MG63 (cell line): ENCODE results near the gene SNX7. TPM values are rescaled to one million over a fixed set of nuclear protein-coding genes. Genes with fewer than 3 reads are reported as not detected.
A peak's percentile ranks its signal among the peaks of the same experiment; 100 is the strongest.

Source experiments
- DNase-seq: peaks from one replicate; pipeline ENCODE4 v3.0.0-alpha.2; 2020
- H3K27me3 ChIP-seq: fragments of 250-450 bp; sonication (Bioruptor Pico); 2 replicates; pipeline ENCODE4 v1.5.1; 2020; ENCODE audit warnings: mild to moderate bottlenecking, moderate library complexity
- H3K36me3 ChIP-seq: fragments of 250-450 bp; sonication (Bioruptor Pico); 2 replicates; pipeline ENCODE4 v1.5.1; 2020; ENCODE audit warnings: mild to moderate bottlenecking, moderate library complexity
- H3K4me3 ChIP-seq: fragments of 250-450 bp; sonication (Bioruptor Pico); 2 replicates; pipeline ENCODE4 v1.5.1; 2020; ENCODE audit warnings: mild to moderate bottlenecking, moderate library complexity
- H3K9me3 ChIP-seq: fragments of 250-450 bp; sonication (Bioruptor Pico); 2 replicates; pipeline ENCODE4 v1.5.1; 2020; ENCODE audit warnings: mild to moderate bottlenecking, moderate library complexity
- total RNA-seq: library from RNA; depleted of rRNA; stranded (reverse); fragments of >200 nt; shearing (Covaris generic); gene quantifications from 2 replicates; pipeline ENCODE4 v1.2.3, GENCODE V29; 2014; ENCODE audit warnings: low replicate concordance; rRNA removed

The SNX7 gene, protein sequence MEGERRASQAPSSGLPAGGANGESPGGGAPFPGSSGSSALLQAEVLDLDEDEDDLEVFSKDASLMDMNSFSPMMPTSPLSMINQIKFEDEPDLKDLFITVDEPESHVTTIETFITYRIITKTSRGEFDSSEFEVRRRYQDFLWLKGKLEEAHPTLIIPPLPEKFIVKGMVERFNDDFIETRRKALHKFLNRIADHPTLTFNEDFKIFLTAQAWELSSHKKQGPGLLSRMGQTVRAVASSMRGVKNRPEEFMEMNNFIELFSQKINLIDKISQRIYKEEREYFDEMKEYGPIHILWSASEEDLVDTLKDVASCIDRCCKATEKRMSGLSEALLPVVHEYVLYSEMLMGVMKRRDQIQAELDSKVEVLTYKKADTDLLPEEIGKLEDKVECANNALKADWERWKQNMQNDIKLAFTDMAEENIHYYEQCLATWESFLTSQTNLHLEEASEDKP
- total RNA-seq, result 120 and 173 TPM in 2 replicates

DNA sequence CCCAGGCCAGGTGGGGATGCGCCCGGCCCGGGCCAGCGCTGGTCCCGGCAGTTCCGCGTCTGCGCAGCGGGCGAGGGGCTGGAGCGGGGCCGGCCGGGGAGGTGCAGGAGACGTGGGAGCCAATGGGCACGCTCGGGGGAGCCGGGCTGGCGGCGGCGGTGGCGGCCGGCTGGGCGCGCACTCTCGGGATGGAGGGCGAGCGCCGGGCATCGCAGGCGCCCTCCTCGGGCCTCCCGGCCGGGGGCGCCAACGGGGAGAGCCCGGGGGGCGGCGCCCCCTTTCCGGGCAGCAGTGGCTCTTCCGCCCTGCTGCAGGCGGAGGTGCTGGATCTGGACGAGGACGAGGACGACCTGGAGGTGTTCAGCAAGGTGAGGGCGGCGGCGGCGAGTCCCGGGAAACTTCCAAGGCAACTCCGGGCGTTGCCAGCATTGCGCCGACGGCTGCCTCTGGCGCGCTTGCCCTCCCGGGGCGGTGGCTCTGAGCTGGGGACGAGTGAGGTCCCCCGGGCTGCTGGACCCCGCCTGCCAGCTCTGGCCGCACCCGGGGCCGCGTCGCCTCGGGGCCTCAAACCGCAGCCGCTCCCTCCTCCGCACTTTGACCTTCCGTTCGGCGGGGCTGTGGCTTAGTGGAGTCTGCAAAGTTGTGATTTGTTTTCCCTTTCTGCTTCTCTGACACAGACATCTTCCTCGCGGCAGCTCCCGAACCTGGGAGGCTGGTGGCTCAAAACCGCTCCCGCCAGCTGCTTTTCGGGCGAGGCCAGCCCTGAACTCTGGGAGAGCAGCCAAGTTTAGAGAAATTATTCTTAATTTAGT, at the start of gene SNX7:
Gene SNX7 (plus strand): TSS at position 178 of the 812 bp plus-strand sequence. CDS start 11 bp downstream, at position 189.
- DNase-seq, result peak; percentile 91
- Histone ChIP-seq H3K36me3 (peaks cover 6% of the 10 kb centered on the region), H3K9me3 (no peaks in the 10 kb centered on the region; the same call in 1 of the 2 replicates), H3K27me3 (no peaks in the 10 kb centered on the region), H3K4me3 (peak within 1 kb of the TSS; percentile 81)

GRCh38 chr1:98637316-98637715, 24.2 kb upstream of the SNX7 start:
- H3K27me3 ChIP-seq, result no peaks in the 10 kb centered on the region
- H3K9me3 ChIP-seq, result peaks cover 6% of the 10 kb centered on the region
- DNase-seq, result no peak
- no peaks in the 10 kb centered on the region for H3K36me3 ChIP-seq
- H3K4me3 ChIP-seq, result no peak overlapping the region

GRCh38 chr1:98638185-98638584, 23.3 kb upstream of the SNX7 start:
- H3K9me3 ChIP-seq, result peaks cover 6% of the 10 kb centered on the region
- H3K36me3 ChIP-seq, result no peaks in the 10 kb centered on the region
- no peak overlapping the region for H3K4me3 ChIP-seq
- no peaks in the 10 kb centered on the region for H3K27me3 ChIP-seq
- no peak for DNase-seq

DNA sequence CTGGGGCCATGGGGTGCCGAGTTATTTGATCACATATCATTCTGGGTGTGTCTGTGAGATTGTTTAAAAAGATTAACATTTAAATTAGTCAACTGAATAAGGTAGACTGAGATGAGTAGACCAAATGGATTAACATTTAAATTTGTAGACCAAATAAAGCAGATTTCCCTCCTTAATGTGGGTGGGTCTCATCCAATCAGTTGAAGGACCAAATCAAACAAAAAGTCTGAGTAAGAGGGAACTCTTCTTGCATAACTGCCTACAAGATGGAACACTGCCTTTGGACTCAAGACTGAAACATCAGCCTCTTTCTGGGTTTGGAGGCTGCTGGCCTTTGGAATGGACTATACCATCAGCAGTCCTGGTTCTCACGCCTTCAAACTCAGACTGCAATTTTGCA, 17.0 kb upstream of the SNX7 start:
- H3K9me3 ChIP-seq, result peaks cover 6% of the 10 kb centered on the region
- no peaks in the 10 kb centered on the region for H3K36me3 ChIP-seq
- DNase-seq, result no peak
- H3K27me3 ChIP-seq, result no peaks in the 10 kb centered on the region
- H3K4me3 ChIP-seq, result no peak overlapping the region

- DNase-seq, result peak; percentile 19
- Histone ChIP-seq H3K27me3 (no peaks in the 10 kb centered on the region), H3K36me3 (no peaks in the 10 kb centered on the region), H3K4me3 (no peak overlapping the region), H3K9me3 (no peaks in the 10 kb centered on the region)
Measured at GRCh38 chr1:98651116-98651632, 10.3 kb upstream of the SNX7 start.

- Histone ChIP-seq H3K9me3 (no peaks in the 10 kb centered on the region), H3K36me3 (no peaks in the 10 kb centered on the region), H3K27me3 (no peaks in the 10 kb centered on the region), H3K4me3 (no peak overlapping the region)
- no peak for DNase-seq
Measured at GRCh38 chr1:98653123-98653522, 8.4 kb upstream of the SNX7 start.

GRCh38 chr1:98659879-98660278, 1.6 kb upstream of the SNX7 start:
- Histone ChIP-seq H3K9me3 (no peaks in the 10 kb centered on the region; the same call in 1 of the 2 replicates), H3K4me3 (no peak overlapping the region), H3K36me3 (peaks cover 4% of the 10 kb centered on the region), H3K27me3 (no peaks in the 10 kb centered on the region)
- no peak for DNase-seq

GRCh38 chr1:98660940-98661543, 479 bp upstream of the SNX7 start:
- H3K4me3 ChIP-seq, result peak overlapping the region; percentile 81
- H3K27me3 ChIP-seq, result no peaks in the 10 kb centered on the region
- H3K36me3 ChIP-seq, result peaks cover 6% of the 10 kb centered on the region
- no peaks in the 10 kb centered on the region; the same call in 1 of the 2 replicates for H3K9me3 ChIP-seq
- DNase-seq, result no peak

DNA sequence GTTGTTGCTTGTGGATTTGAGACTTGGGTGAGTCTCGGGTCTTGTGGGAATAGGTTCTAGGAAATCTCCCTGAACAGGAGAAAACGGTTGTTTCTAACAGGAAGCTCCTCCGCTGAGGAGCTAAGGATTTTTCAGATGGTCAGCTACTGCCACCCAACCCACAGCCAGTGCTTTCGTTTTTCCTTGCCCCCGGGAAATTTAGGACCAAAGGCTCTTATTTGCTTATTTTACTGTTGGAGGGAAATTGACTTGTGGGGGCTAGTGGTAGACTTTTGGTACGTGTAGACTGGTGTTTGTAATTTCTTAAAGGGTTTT, 792 bp downstream of the SNX7 start:
- Histone ChIP-seq H3K27me3 (no peaks in the 10 kb centered on the region), H3K4me3 (peak overlapping the region; percentile 81), H3K9me3 (no peaks in the 10 kb centered on the region; the same call in 1 of the 2 replicates), H3K36me3 (peaks cover 10% of the 10 kb centered on the region)
- DNase-seq, result no peak

- Histone ChIP-seq H3K27me3 (no peaks in the 10 kb centered on the region), H3K9me3 (no peaks in the 10 kb centered on the region; the same call in 1 of the 2 replicates), H3K4me3 (no peak overlapping the region), H3K36me3 (peaks cover 12% of the 10 kb centered on the region)
- no peak for DNase-seq
Measured at GRCh38 chr1:98668733-98669132, 7.2 kb downstream of the SNX7 start.

- DNase-seq, result no peak
- no peaks in the 10 kb centered on the region for H3K27me3 ChIP-seq
- H3K36me3 ChIP-seq, result peaks cover 10% of the 10 kb centered on the region
- H3K9me3 ChIP-seq, result no peaks in the 10 kb centered on the region; the same call in 1 of the 2 replicates
- no peak overlapping the region for H3K4me3 ChIP-seq
Measured at GRCh38 chr1:98669355-98670296, 8.1 kb downstream of the SNX7 start.

DNA sequence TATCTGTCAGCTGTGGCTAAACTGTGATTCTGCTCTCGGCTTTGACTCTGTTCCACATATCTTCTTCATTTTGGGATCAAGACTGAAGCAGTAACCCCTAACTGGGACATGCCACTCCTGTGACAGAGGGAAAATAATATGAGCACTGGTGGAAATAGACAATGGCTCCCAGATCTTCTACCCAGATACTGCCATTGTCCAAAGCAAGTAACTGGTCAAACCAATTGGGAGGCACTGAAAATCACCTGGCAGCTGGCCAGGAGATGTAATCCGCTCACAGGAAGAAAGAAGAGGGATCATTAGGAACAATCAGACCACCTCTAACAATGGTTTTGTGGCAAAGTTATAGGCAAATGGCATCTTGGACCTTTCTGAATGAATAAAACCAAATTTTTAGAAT, 10.7 kb downstream of the SNX7 start:
- no peak for DNase-seq
- peaks cover 2% of the 10 kb centered on the region; the same call in 1 of the 2 replicates for H3K36me3 ChIP-seq
- H3K4me3 ChIP-seq, result no peak overlapping the region
- H3K27me3 ChIP-seq, result no peaks in the 10 kb centered on the region
- no peaks in the 10 kb centered on the region for H3K9me3 ChIP-seq

DNA sequence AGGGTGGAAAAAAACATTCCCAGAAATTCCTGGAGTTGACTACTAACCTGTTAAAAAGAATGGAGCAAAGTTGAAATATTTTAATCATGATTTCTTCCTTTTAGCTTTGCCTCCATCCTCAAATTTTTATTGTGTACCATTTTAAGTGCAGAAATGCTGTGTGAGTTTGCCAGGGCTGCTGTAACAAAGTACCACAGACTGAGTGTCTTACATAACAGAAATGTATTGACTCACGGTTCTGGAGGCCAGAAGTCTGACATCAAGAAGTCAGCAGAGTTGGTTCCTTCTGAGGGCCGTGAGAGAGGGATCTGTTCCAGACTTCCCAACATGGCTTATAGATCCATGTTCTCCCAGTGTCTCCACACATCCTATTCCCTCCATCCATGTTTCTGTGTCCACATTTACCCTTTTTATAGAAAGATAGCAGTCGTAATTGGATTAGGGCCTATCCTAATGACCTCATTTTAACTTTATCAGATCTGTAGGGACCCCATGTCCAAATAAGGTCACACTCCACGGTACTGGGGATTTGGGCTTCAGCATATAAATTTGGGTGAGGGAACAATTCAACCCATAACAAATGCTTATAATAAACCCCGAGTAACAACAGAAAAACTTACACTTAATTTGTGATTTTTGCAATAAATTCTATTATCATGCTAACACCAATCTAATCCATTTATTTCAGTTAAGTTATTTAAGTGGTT, 12.7 kb downstream of the SNX7 start:
- DNase-seq, result peak; percentile 68

DNA sequence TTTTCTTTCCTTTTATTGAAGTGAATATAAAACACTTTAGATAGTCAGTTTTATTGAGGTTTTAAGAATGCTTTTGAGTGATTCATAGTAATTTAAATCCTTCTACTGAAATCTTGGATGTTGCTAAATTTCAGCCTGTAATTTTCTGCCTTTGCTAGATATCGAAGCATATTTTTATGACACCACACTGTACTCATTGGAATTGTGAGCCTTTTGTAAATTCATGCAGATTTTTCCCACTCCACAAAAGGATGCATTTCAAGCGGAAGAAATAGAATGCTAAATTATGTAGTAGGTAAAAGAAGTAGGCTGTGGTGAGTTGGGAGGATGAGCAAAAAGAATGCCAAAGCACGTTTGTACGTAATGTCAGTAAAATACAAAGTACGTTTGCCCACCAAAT, 13.8 kb downstream of the SNX7 start:
- H3K36me3 ChIP-seq, result peaks cover 17% of the 10 kb centered on the region
- no peaks in the 10 kb centered on the region for H3K9me3 ChIP-seq
- H3K4me3 ChIP-seq, result no peak overlapping the region
- no peaks in the 10 kb centered on the region for H3K27me3 ChIP-seq
- no peak for DNase-seq

More for the DNA sequence above, 12.7 kb downstream of the SNX7 start:
- H3K36me3 ChIP-seq, result peaks cover 12% of the 10 kb centered on the region
- no peak overlapping the region for H3K4me3 ChIP-seq
- no peaks in the 10 kb centered on the region for H3K9me3 ChIP-seq
- no peaks in the 10 kb centered on the region for H3K27me3 ChIP-seq

DNA sequence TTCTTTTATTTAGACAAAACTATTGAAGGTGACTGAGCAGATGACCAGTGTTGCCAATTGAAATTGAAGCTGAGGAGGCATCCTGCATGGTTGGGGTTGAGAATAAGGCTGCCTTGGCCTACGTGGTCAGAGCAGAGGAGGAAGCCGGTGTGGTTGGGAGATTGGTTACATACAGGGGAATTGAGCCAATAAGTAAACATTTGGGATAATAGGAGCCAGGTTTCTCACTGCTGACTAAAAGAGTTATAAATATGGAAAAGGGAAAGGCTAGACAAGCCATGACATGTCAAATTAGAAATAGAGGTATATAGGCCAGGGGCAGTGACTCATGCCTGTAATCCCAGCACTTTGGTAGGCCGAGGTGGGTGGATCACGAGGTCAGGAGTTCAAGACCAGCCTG, 15.8 kb downstream of the SNX7 start:
- H3K27me3 ChIP-seq, result no peaks in the 10 kb centered on the region
- DNase-seq, result peak; percentile 86
- no peak overlapping the region for H3K4me3 ChIP-seq
- no peaks in the 10 kb centered on the region for H3K9me3 ChIP-seq
- peaks cover 15% of the 10 kb centered on the region for H3K36me3 ChIP-seq
